Prostate gland (tissue), 2 donors: ENCODE data around the gene HAT1. TPM values are rescaled to one million over a fixed set of nuclear protein-coding genes. Genes with fewer than 3 reads are reported as not detected.

Source experiments
- DNase-seq: peaks from one replicate; pipeline ENCODE4 v3.0.0-alpha.2; 2019; ENCODE audit warnings: low spot score
- H3K27ac ChIP-seq, 2 donors: fragments of 200-600 bp; sonication (generic); 2 replicates each; pipeline ENCODE4 v1.5.1; 2017 to 2019
- H3K27me3 ChIP-seq: fragments of 200-600 bp; sonication (generic); replicated peaks from 2 replicates; pipeline ENCODE4 v1.5.1; 2019; ENCODE audit not compliant: insufficient read depth
- H3K36me3 ChIP-seq, 2 donors: fragments of 200-600 bp; sonication (generic); 1 replicate in 1 of 2; 2 replicates in 1 of 2; pipeline versions ENCODE4 v1.5.1 to v1.8.1; 2017 to 2019
- H3K4me1 ChIP-seq: fragments of 200-600 bp; sonication (generic); replicated peaks from 2 replicates; pipeline ENCODE4 v1.5.1; 2019
- H3K4me3 ChIP-seq, 2 donors: fragments of 200-600 bp; sonication (generic); 2 replicates each; pipeline ENCODE4 v1.5.1; 2017 to 2019
- H3K9me3 ChIP-seq: fragments of 200-600 bp; sonication (generic); 2 replicates; pipeline ENCODE4 v1.5.1; 2017
- CTCF ChIP-seq, 4 experiments: fragments of 200-600 bp in 2 of 4; fragments of 450-650 bp in 2 of 4; sonication (generic) in 2 of 4; IDR thresholded peaks; 1 replicate in 3 of 4; 2 replicates in 1 of 4; pipeline ENCODE4 v1.5.1; 2016 to 2019; ENCODE audit warnings: antibody characterized with exemption in 4 of 4, mild to moderate bottlenecking in 2 of 4, moderate library complexity in 2 of 4
- POLR2A ChIP-seq: fragments of 450-650 bp; IDR thresholded peaks from one replicate; pipeline ENCODE4 v1.6.1; 2016; ENCODE audit warnings: antibody characterized with exemption, mild to moderate bottlenecking
- POLR2AphosphoS5 ChIP-seq: sonication (generic); formaldehyde crosslinking; IDR thresholded peaks from one replicate; pipeline ENCODE4 v1.6.1; 2017; ENCODE audit warnings: antibody characterized with exemption
- WGBS: methylation state at CpG from one replicate; pipeline ENCODE4 v1.1.5; 2018; 5-methylcytosine and 5-hydroxymethylcytosine counted together
- intact Hi-C: fragments of 100-400 bp; cut with DNase I; formaldehyde crosslinking; loops from one replicate; pipeline ENCODE4 v1.14.2; 2022
- total RNA-seq, 2 donors: library from RNA; depleted of rRNA; stranded (reverse); fragments of >200 nt; gene quantifications; one replicate each; pipeline ENCODE4 v1.1.0, GENCODE V29; 2016

Gene HAT1
- 10 to 100 TPM; 30.6 to 41.9 TPM for total RNA-seq

GRCh38 chr2:171922230-171923022, at the start of gene HAT1:
Gene HAT1 (plus strand): TSS chr2:171922461. CDS start chr2:171922501, 40 bp downstream.
- Histone ChIP-seq H3K9me3 (no peaks in the 10 kb centered on the region), H3K27ac (peak within 1 kb of the TSS; percentile 95 to 98), H3K27me3 (no peaks in the 10 kb centered on the region), H3K4me1 (no peaks in the 10 kb centered on the region), H3K36me3 (no peaks in the 10 kb centered on the region), H3K4me3 (peak within 1 kb of the TSS; percentile 79 to 81)
- peak; percentile 98 for TF ChIP-seq POLR2AphosphoS5
- TF ChIP-seq POLR2A, result peak; percentile 61
- no peak for TF ChIP-seq CTCF (IDR thresholded peaks at IDR 0.05)
- WGBS, result under 1% methylated on average over 61 of the region's 61 CpGs
- peak; percentile 97 for DNase-seq
- intact Hi-C loops, result loop anchor here (1.0 kb wide), 1 partner anchor 28 kb away; the partner anchor contains the start of gene SLC25A12

GRCh38 chr2:171874517-171874916, 47.7 kb upstream of the HAT1 start:
- TF ChIP-seq POLR2A, result no peak
- no peak for TF ChIP-seq CTCF (IDR thresholded peaks at IDR 0.05)
- H3K27me3 ChIP-seq, result no peaks in the 10 kb centered on the region
- WGBS, result 94% methylated on average over 1 of the region's 1 CpG
- DNase-seq, result no peak
- no peaks in the 10 kb centered on the region for H3K9me3 ChIP-seq
- no peaks in the 10 kb centered on the region for H3K4me1 ChIP-seq
- H3K36me3 ChIP-seq, result no peaks in the 10 kb centered on the region
- intact Hi-C loops, result no loop called here
- H3K4me3 ChIP-seq, result no peak overlapping the region
- no peak overlapping the region for H3K27ac ChIP-seq

- H3K9me3 ChIP-seq, result no peaks in the 10 kb centered on the region
- TF ChIP-seq CTCF (IDR thresholded peaks at IDR 0.05), result no peak
- H3K27me3 ChIP-seq, result no peaks in the 10 kb centered on the region
- WGBS, result 92% methylated on average over 12 of the region's 12 CpGs
- no peak overlapping the region for H3K4me3 ChIP-seq
- H3K36me3 ChIP-seq, result no peaks in the 10 kb centered on the region
- no peaks in the 10 kb centered on the region for H3K4me1 ChIP-seq
- no peak for DNase-seq
- intact Hi-C loops, result no loop called here
- H3K27ac ChIP-seq, result no peak overlapping the region
These were observed 47.3 kb upstream of the HAT1 start for GRCh38 chr2:171874963-171875362.

GRCh38 chr2:171878481-171878993, 43.7 kb upstream of the HAT1 start:
- Histone ChIP-seq H3K4me1 (no peaks in the 10 kb centered on the region), H3K9me3 (no peaks in the 10 kb centered on the region), H3K27ac (peak overlapping the region; percentile 50 to 66), H3K36me3 (no peaks in the 10 kb centered on the region), H3K27me3 (no peaks in the 10 kb centered on the region), H3K4me3 (no peak overlapping the region)
- peak; percentile 69 for DNase-seq
- TF ChIP-seq POLR2A (no peak), CTCF (IDR thresholded peaks at IDR 0.05) (no peak), POLR2AphosphoS5 (peak; percentile 90)
- WGBS, result 22% methylated on average over 2 of the region's 2 CpGs
- intact Hi-C loops, result no loop called here

- H3K4me1 ChIP-seq, result no peaks in the 10 kb centered on the region
- intact Hi-C loops, result no loop called here
- H3K27me3 ChIP-seq, result no peaks in the 10 kb centered on the region
- no peaks in the 10 kb centered on the region for H3K9me3 ChIP-seq
- no peak for TF ChIP-seq CTCF (IDR thresholded peaks at IDR 0.05)
- no peak for TF ChIP-seq POLR2AphosphoS5
- no peak for TF ChIP-seq POLR2A
- DNase-seq, result no peak
- no peak overlapping the region for H3K4me3 ChIP-seq
- no peak overlapping the region for H3K27ac ChIP-seq
- H3K36me3 ChIP-seq, result no peaks in the 10 kb centered on the region
- WGBS, result 72% methylated on average over 1 of the region's 1 CpG
These were observed 42.4 kb upstream of the HAT1 start for GRCh38 chr2:171879865-171880264.
